ENCODE results near the gene ZNF708. TPM values are rescaled to one million over a fixed set of nuclear protein-coding genes. Genes with fewer than 3 reads are reported as not detected.
"Not testable (repeated sequence)": the region's sequence is repeated elsewhere in the genome, so short reads cannot be mapped to it uniquely, and the experiment has no call there.

Gene ZNF708
- 10 to 100 TPM in 1 of 4 donors, 1 to 10 TPM in 3; 5.2 to 15.8 (median 8.4) TPM for total RNA-seq

DNA sequence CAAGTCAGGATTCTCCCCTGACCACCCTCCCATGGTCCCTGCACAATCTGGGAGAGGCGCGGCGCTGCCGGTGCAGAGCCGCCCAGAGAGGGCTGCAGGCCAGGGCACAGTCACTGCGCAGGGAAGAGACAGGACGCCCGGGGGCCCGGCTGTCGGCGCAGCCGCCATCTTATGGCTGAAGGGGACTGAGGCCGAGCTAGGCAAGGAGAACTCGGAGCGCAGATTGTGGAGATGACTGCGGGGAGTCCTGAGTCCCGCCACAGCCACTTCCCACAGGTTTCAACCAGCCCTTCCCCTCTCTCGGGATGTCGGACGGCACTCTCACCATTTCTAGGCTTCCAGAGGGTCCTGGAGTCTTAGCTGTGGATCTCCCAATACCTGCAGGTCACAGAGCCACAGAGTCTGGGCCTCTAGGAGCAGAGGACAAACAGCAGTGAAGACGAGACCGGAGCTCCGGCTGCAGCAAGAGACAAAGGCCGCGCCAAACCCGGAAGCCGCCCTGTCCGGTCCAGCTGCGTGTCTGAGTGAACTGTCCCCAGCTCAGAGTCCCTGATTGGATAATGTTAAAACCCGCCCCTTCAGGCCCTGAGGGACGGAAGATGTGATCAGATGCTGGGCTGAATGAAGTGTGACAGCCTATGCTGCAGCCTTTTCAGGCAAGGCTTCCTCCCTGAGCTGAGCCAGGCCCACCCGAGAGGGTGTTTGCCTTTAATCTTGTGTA lies at the start of gene ZNF708:
Gene ZNF708, minus strand, starts transcription at position 526 of the 721 bp plus-strand sequence. Its CDS starts 198 bp downstream, at position 328.
- intact Hi-C loops (cut with DNase I): loop anchor here (2.0 kb wide), 1 partner anchor 68 kb away; the partner anchor contains the start of gene ZNF493

DNA sequence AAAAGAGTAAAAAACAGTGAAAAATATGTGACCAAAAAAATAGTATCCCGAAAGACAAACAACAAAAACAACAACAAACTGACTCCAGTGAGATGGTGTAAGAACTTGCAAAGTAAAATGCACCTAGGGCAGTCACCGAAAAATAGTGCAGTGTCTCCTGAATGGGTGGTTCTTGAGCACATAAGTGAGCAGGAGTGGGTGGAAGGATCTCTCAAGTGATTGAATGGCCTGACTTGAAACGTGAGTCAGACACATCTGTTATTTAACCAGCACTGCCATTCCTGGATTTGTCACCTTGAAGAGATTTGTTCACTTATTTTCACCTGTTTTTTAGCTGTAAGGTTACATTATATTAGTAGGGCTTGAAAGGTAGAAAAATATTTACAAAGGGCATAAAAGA lies 33.1 kb upstream of the ZNF708 start:
- Histone ChIP-seq H3K27ac (replicated peaks in 1 of 4) (no peak overlapping the region), H3K36me3 (peaks cover 0 to 19% (median 9%) of the 10 kb centered on the region in 4 donors), H3K4me3 (no peak overlapping the region), H3K4me1 (peaks cover 0 to 17% (median 12%) of the 10 kb centered on the region in 4 donors), H3K9me3 (no peaks in the 10 kb centered on the region), H3K27me3 (no peaks in the 10 kb centered on the region)
- intact Hi-C loops (cut with DNase I): no loop called here
- TF ChIP-seq EP300 (IDR thresholded peaks at IDR 0.05) (no peak), POLR2A (IDR thresholded peaks at IDR 0.05; ENCODE audit: low read depth) (no peak), POLR2AphosphoS5 (IDR thresholded peaks at IDR 0.05) (no peak)
- TF ChIP-seq, protein P1, sequence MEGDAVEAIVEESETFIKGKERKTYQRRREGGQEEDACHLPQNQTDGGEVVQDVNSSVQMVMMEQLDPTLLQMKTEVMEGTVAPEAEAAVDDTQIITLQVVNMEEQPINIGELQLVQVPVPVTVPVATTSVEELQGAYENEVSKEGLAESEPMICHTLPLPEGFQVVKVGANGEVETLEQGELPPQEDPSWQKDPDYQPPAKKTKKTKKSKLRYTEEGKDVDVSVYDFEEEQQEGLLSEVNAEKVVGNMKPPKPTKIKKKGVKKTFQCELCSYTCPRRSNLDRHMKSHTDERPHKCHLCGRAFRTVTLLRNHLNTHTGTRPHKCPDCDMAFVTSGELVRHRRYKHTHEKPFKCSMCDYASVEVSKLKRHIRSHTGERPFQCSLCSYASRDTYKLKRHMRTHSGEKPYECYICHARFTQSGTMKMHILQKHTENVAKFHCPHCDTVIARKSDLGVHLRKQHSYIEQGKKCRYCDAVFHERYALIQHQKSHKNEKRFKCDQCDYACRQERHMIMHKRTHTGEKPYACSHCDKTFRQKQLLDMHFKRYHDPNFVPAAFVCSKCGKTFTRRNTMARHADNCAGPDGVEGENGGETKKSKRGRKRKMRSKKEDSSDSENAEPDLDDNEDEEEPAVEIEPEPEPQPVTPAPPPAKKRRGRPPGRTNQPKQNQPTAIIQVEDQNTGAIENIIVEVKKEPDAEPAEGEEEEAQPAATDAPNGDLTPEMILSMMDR (IDR thresholded peaks at IDR 0.05): no peak
- DNase-seq (ENCODE audit: extremely low spot score): no peak
- 96% methylated on average over 3 of the region's 3 CpGs for WGBS

More for the DNA sequence above, at the start of gene ZNF708:
- 0% methylated on average over 19 of the region's 32 CpGs for WGBS
- Histone ChIP-seq H3K27me3 (no peaks in the 10 kb centered on the region), H3K27ac (replicated peaks in 1 of 4) (peak within 1 kb of the TSS; percentile 93 to 98 (median 97)), H3K4me3 (peak within 1 kb of the TSS; percentile 70 to 92 (median 80)), H3K36me3 (peaks cover 0 to 17% (median 9%) of the 10 kb centered on the region in 4 donors), H3K9me3 (no peaks in the 10 kb centered on the region), H3K4me1 (peaks cover 12 to 23% (median 20%) of the 10 kb centered on the region in 4 donors)
- peak; percentile 96 for DNase-seq (ENCODE audit: extremely low spot score)
- TF ChIP-seq POLR2A (IDR thresholded peaks at IDR 0.05; ENCODE audit: low read depth) (peak; percentile 28), POLR2AphosphoS5 (IDR thresholded peaks at IDR 0.05) (peak; percentile 86 to 95), EP300 (IDR thresholded peaks at IDR 0.05) (no peak)
- TF ChIP-seq, protein P1 (IDR thresholded peaks at IDR 0.05): no peak

DNA sequence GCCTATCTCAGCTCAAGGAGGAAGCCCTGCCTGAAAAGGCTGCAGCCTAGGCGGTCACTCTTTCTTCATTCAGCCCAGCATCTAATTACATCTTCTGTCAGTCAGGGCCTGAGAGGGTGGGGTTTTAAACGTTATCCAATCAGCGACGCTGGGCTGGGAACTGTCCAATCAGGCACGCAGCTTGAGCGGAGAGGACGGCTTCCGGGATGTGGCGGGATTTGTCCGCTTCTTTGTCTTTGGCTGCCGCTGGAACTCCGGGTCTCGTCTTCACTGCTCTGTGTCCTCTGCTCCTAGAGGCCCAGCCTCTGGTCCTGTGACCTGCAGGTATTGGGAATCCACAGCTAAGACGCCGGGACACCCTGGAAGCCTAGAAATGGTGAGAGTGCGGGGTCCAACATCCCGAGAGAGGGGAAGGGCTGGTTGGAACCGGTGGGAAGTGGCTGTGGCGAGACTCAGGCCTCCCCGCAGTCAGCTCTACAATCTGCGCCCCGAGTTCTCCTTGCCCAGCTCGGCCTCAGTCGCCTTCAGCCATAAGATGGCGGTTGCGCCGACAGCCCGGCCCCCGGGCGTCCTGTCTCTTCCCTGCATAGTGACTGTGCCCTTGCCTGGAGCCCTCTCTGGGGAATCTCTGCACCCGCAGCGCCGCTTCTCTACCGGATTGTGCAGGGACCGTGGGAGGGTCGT lies 29.7 kb upstream of the ZNF708 start, which contains the start of gene ZNF738:
Gene ZNF738, plus strand, starts transcription at position 233 of the 684 bp plus-strand sequence. Its CDS starts 141 bp downstream, at position 374.
- DNase-seq (ENCODE audit: extremely low spot score): peak; percentile 98
- Histone ChIP-seq H3K4me1 (peaks cover 0 to 17% (median 12%) of the 10 kb centered on the region in 4 donors), H3K4me3 (peak within 1 kb of the TSS; percentile 73 to 84 (median 78)), H3K27me3 (no peaks in the 10 kb centered on the region), H3K27ac (replicated peaks in 1 of 4) (peak within 1 kb of the TSS; percentile 78 to 90 (median 82)), H3K36me3 (peaks cover 0 to 16% (median 5%) of the 10 kb centered on the region in 4 donors), H3K9me3 (no peaks in the 10 kb centered on the region)
- under 1% methylated on average over 35 of the region's 36 CpGs for WGBS
- TF ChIP-seq POLR2AphosphoS5 (IDR thresholded peaks at IDR 0.05) (peak; percentile 62 to 74), POLR2A (IDR thresholded peaks at IDR 0.05; ENCODE audit: low read depth) (no peak)
- intact Hi-C loops (cut with DNase I): loop anchor here (2.0 kb wide), 1 partner anchor 38 kb away; the partner anchor contains the start of gene ZNF493

DNA sequence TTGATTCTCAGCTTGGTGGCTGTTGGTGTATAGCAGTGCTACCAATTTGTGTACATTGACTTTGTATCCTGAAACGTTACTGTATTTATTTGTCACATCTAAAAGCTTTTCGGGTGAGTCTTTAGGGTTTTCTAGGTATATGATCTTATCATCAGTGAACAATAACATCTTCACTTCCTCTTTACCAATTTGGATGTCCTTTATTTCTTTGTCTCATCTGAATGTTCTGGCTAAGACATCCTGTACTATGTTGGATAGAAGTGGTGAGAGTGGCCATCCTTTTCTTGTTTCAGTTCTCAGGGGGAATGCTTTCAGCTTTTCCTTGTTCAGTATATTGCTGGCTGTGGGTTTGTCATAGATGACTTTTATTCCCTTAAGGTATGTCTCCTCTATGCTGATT lies 23.6 kb upstream of the ZNF708 start:
- 46% methylated on average over 2 of the region's 2 CpGs for WGBS
- peaks cover 0 to 4% (median 2%) of the 10 kb centered on the region in 4 donors for H3K9me3 ChIP-seq
- H3K27ac ChIP-seq (replicated peaks in 1 of 4): no peak overlapping the region
- intact Hi-C loops (cut with DNase I): no loop called here
- no peak for TF ChIP-seq EP300 (IDR thresholded peaks at IDR 0.05)
- TF ChIP-seq, protein P1 (IDR thresholded peaks at IDR 0.05): no peak
- TF ChIP-seq POLR2AphosphoS5 (IDR thresholded peaks at IDR 0.05): no peak
- no peak for TF ChIP-seq POLR2A (IDR thresholded peaks at IDR 0.05; ENCODE audit: low read depth)
- H3K27me3 ChIP-seq: no peaks in the 10 kb centered on the region
- H3K36me3 ChIP-seq: no peaks in the 10 kb centered on the region
- H3K4me3 ChIP-seq: no peak overlapping the region
- no peaks in the 10 kb centered on the region for H3K4me1 ChIP-seq
- no peak for DNase-seq (ENCODE audit: extremely low spot score)

DNA sequence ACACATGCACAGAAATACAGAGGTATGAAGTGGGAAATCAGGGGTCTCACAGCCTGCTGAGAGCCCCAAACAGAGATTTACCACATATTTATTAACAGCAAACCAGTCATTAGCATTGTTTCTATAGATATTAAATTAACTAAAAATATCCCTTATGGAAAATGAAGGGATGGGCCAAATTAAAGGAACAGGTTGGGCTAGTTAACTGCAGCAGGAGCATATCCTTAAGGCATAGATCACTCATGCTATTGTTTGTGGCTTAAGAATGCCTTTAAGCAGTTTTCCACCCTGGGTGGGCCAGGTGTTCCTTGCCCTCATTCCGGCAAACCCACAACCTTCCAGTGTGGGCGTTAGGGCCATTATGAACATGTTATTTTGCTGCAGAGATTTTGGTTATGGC lies 15.6 kb upstream of the ZNF708 start:
- H3K4me3 ChIP-seq; intact Hi-C loops (cut with DNase I); DNase-seq (ENCODE audit: extremely low spot score); H3K9me3 ChIP-seq; H3K27ac ChIP-seq (replicated peaks in 1 of 4); H3K36me3 ChIP-seq; H3K27me3 ChIP-seq; H3K4me1 ChIP-seq: not testable (repeated sequence)
- WGBS: 44% methylated on average over 2 of the region's 2 CpGs

Data from esophagus muscularis mucosa (tissue), 4 donors.